ENCODE data around the gene TXLNB.
A peak's percentile ranks its signal among the peaks of the same experiment; 100 is the strongest.

TXLNB gene

GRCh38 chr6:139250296-139251044 lies 41.3 kb downstream of the TXLNB start:
- Histone ChIP-seq H3K27me3 (ENCODE audit: control insufficient read depth in 1 of 2, insufficient read depth in 2 of 2, low read length in 2 of 2) (no peaks in the 10 kb centered on the region), H3K27ac (ENCODE audit: low read length) (peak overlapping the region; percentile 6), H3K9me3 (ENCODE audit: control insufficient read depth in 2 of 2, low read length in 2 of 2) (no peaks in the 10 kb centered on the region), H3K4me3 (ENCODE audit: low read length in 2 of 2) (no peak overlapping the region), H3K9ac (ENCODE audit: low read length in 2 of 2) (no peak overlapping the region), H3K36me3 (ENCODE audit: control insufficient read depth in 2 of 2, insufficient read depth in 2 of 2, low read length in 2 of 2) (no peaks in the 10 kb centered on the region), H3K4me1 (ENCODE audit: control insufficient read depth, insufficient read depth, low read length) (peaks cover 20% of the 10 kb centered on the region)

DNA sequence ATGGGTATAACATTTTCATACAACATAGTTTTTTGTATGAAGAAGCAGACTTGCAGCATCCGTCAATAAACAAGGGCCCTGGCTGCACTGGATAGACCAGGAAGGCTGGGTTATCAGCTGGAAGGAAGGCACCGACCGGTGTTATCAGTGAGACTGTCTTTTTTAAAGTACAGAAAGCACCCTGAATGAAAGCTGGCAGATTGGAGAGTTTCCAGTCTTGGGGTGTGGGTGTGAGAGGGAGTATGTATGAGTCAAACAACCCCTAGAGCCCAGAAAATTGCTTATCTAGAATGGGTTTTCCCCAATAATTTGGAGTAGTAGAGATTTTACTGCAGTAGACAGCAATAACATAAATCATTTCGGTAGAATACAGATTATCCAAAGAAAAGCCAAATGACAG lies 42.4 kb downstream of the TXLNB start:
- H3K36me3 ChIP-seq (ENCODE audit: control insufficient read depth in 2 of 2, insufficient read depth in 2 of 2, low read length in 2 of 2): no peaks in the 10 kb centered on the region
- H3K27me3 ChIP-seq (ENCODE audit: control insufficient read depth in 1 of 2, insufficient read depth in 2 of 2, low read length in 2 of 2): no peaks in the 10 kb centered on the region
- H3K9ac ChIP-seq (ENCODE audit: low read length in 2 of 2): no peak overlapping the region
- H3K27ac ChIP-seq (ENCODE audit: low read length): no peak overlapping the region
- no peak overlapping the region for H3K4me3 ChIP-seq (ENCODE audit: low read length in 2 of 2)
- H3K9me3 ChIP-seq (ENCODE audit: control insufficient read depth in 2 of 2, low read length in 2 of 2): no peaks in the 10 kb centered on the region
- peaks cover 19% of the 10 kb centered on the region for H3K4me1 ChIP-seq (ENCODE audit: control insufficient read depth, insufficient read depth, low read length)

GRCh38 chr6:139248911-139249310 lies 42.9 kb downstream of the TXLNB start:
- Histone ChIP-seq H3K9ac (ENCODE audit: low read length in 2 of 2) (no peak overlapping the region), H3K4me1 (ENCODE audit: control insufficient read depth, insufficient read depth, low read length) (peaks cover 17% of the 10 kb centered on the region), H3K9me3 (ENCODE audit: control insufficient read depth in 2 of 2, low read length in 2 of 2) (no peaks in the 10 kb centered on the region), H3K36me3 (ENCODE audit: control insufficient read depth in 2 of 2, insufficient read depth in 2 of 2, low read length in 2 of 2) (no peaks in the 10 kb centered on the region), H3K4me3 (ENCODE audit: low read length in 2 of 2) (no peak overlapping the region), H3K27ac (ENCODE audit: low read length) (no peak overlapping the region), H3K27me3 (ENCODE audit: control insufficient read depth in 1 of 2, insufficient read depth in 2 of 2, low read length in 2 of 2) (no peaks in the 10 kb centered on the region)

- no peaks in the 10 kb centered on the region for H3K36me3 ChIP-seq (ENCODE audit: control insufficient read depth in 2 of 2, insufficient read depth in 2 of 2, low read length in 2 of 2)
- H3K9me3 ChIP-seq (ENCODE audit: control insufficient read depth in 2 of 2, low read length in 2 of 2): no peaks in the 10 kb centered on the region
- no peak overlapping the region for H3K27ac ChIP-seq (ENCODE audit: low read length)
- no peaks in the 10 kb centered on the region for H3K27me3 ChIP-seq (ENCODE audit: control insufficient read depth in 1 of 2, insufficient read depth in 2 of 2, low read length in 2 of 2)
- H3K9ac ChIP-seq (ENCODE audit: low read length in 2 of 2): no peak overlapping the region
- peaks cover 17% of the 10 kb centered on the region for H3K4me1 ChIP-seq (ENCODE audit: control insufficient read depth, insufficient read depth, low read length)
- H3K4me3 ChIP-seq (ENCODE audit: low read length in 2 of 2): no peak overlapping the region
These were observed 44.2 kb downstream of the TXLNB start for GRCh38 chr6:139247618-139248017.

DNA sequence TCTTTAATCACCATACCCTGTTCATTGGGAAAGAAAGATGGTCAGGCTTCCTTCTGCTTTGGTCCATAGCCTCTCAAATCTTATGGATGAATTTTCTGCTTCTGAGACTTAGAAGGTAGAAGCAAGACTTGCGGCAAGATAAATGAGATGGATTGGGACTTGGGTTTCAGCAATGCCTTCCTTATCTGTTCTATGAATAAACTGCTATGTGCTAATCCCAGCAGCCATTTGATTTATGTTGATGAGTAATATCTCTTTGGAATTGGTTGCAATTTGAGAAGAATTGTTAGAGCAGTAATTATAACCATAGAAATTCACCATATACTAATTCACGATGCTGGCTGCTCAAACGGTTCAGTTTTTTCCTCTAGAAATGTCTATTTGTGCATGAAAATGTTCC lies 48.3 kb downstream of the TXLNB start:
- H3K4me1 ChIP-seq (ENCODE audit: control insufficient read depth, insufficient read depth, low read length): peaks cover 12% of the 10 kb centered on the region
- H3K27me3 ChIP-seq (ENCODE audit: control insufficient read depth in 1 of 2, insufficient read depth in 2 of 2, low read length in 2 of 2): no peaks in the 10 kb centered on the region
- H3K36me3 ChIP-seq (ENCODE audit: control insufficient read depth in 2 of 2, insufficient read depth in 2 of 2, low read length in 2 of 2): no peaks in the 10 kb centered on the region
- no peaks in the 10 kb centered on the region for H3K9me3 ChIP-seq (ENCODE audit: control insufficient read depth in 2 of 2, low read length in 2 of 2)
- H3K9ac ChIP-seq (ENCODE audit: low read length in 2 of 2): no peak overlapping the region
- H3K27ac ChIP-seq (ENCODE audit: low read length): no peak overlapping the region
- no peak overlapping the region for H3K4me3 ChIP-seq (ENCODE audit: low read length in 2 of 2)

DNA sequence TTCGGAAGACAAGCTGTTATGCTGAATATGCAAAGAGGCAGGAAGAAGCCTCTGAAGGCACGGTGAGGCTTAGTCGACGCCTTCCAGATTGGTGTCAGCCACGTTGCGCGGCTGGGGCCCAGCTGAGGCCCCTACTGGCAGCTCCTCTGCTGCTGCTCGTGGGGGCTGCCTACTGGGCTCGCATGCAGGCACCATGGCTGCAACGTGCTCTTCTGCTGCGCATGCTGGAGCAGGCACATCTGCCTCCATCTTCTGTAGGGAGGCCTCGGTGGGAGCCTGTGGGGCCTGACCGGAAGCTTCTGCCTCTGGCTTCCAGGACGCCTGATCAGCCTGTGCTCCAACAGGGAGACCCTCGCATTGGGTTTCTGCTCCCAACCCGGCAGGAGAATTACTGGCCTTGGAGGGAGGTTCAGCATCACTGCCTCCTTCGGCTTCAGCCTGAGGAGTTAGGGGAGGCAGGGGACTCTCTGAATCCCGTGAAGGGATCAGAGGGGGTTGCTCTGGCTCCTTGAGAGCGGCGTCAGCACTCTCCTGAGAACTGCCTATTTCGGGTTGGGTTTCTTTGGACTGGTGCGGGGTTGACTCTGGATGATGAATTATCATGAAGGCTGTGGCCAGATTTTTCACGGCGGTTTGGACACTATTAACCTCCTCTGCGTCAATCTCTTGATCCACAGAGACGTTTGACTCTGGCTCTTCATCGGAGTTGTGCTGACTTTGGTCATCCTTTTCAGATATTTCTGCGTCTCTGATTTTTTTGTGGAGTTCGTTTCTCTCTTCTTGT lies 49.1 kb downstream of the TXLNB start:
- H3K9me3 ChIP-seq (ENCODE audit: control insufficient read depth in 2 of 2, low read length in 2 of 2): no peaks in the 10 kb centered on the region
- no peak overlapping the region for H3K9ac ChIP-seq (ENCODE audit: low read length in 2 of 2)
- peaks cover 12% of the 10 kb centered on the region for H3K4me1 ChIP-seq (ENCODE audit: control insufficient read depth, insufficient read depth, low read length)
- H3K27ac ChIP-seq (ENCODE audit: low read length): no peak overlapping the region
- no peaks in the 10 kb centered on the region for H3K36me3 ChIP-seq (ENCODE audit: control insufficient read depth in 2 of 2, insufficient read depth in 2 of 2, low read length in 2 of 2)
- no peaks in the 10 kb centered on the region for H3K27me3 ChIP-seq (ENCODE audit: control insufficient read depth in 1 of 2, insufficient read depth in 2 of 2, low read length in 2 of 2)
- H3K4me3 ChIP-seq (ENCODE audit: low read length in 2 of 2): no peak overlapping the region

DNA sequence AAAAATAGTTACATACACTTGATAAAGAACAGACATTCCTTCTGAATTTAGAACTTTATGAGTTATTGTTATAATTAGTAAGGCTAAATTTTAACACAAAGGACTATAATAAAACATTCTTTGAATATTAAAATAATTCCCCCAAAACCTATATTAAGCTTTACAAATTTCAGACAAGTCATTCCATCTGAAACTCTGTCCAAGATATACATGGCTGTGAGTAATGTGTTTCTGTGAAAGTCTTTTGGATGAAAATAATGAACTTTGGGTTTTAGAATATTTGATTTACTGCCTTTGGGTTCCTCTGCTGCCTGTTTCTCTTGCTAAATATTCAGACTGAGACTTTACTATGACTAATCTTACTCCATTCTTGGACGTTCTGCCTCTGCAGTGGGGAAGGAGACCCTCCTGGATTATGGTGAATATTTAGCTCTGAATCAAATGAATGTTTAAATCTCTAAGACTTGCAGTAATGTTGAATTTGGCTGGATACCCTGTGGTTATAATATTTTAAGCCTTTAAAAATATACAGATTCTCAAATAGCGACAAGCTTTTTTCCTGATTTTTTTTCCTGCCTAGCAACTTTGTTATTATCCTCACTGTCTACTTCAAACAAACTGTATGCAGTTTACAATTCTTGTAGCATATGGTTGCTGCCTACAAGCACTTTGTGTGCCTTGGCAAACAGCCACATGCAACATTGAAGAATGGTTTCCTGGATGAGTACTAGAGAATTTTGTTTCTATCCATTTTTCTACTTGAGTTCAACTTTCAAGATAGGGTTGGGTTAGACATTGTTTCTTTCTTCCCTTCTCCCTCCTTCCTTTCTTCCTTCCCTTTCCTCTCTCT lies 51.4 kb downstream of the TXLNB start:
- Histone ChIP-seq H3K27me3 (ENCODE audit: control insufficient read depth in 1 of 2, insufficient read depth in 2 of 2, low read length in 2 of 2) (no peaks in the 10 kb centered on the region), H3K36me3 (ENCODE audit: control insufficient read depth in 2 of 2, insufficient read depth in 2 of 2, low read length in 2 of 2) (no peaks in the 10 kb centered on the region), H3K9ac (ENCODE audit: low read length in 2 of 2) (peak overlapping the region in 1 of 2 donors; percentile 51), H3K9me3 (ENCODE audit: control insufficient read depth in 2 of 2, low read length in 2 of 2) (no peaks in the 10 kb centered on the region), H3K27ac (ENCODE audit: low read length) (no peak overlapping the region), H3K4me3 (ENCODE audit: low read length in 2 of 2) (no peak overlapping the region), H3K4me1 (ENCODE audit: control insufficient read depth, insufficient read depth, low read length) (peaks cover 12% of the 10 kb centered on the region)

DNA sequence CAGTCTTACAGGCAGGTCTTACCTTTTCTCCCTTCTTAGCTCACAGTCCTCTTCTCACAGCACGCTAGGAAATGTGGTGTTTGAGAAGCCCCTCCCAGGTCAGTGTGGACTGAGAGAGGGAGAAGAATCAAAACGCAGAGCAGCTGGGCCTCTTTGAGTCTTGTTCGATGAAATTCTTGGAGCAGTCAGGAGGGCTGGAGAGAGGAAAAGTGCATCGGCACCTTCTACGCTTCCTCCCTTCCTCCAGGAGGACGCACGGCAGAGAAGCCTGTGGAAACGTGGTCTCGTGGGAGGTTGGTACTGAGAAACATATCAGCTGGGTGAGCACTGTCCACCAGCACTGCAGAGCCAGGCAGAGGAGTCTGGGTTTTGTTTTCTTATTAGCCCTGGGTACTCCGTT lies 52.7 kb downstream of the TXLNB start:
- Histone ChIP-seq H3K4me3 (ENCODE audit: low read length in 2 of 2) (peak overlapping the region in 1 of 2 donors; percentile 47), H3K9ac (ENCODE audit: low read length in 2 of 2) (peak overlapping the region in 1 of 2 donors; percentile 22), H3K27ac (ENCODE audit: low read length) (no peak overlapping the region), H3K36me3 (ENCODE audit: control insufficient read depth in 2 of 2, insufficient read depth in 2 of 2, low read length in 2 of 2) (no peaks in the 10 kb centered on the region), H3K27me3 (ENCODE audit: control insufficient read depth in 1 of 2, insufficient read depth in 2 of 2, low read length in 2 of 2) (no peaks in the 10 kb centered on the region), H3K4me1 (ENCODE audit: control insufficient read depth, insufficient read depth, low read length) (peaks cover 12% of the 10 kb centered on the region), H3K9me3 (ENCODE audit: control insufficient read depth in 2 of 2, low read length in 2 of 2) (no peaks in the 10 kb centered on the region)

DNA sequence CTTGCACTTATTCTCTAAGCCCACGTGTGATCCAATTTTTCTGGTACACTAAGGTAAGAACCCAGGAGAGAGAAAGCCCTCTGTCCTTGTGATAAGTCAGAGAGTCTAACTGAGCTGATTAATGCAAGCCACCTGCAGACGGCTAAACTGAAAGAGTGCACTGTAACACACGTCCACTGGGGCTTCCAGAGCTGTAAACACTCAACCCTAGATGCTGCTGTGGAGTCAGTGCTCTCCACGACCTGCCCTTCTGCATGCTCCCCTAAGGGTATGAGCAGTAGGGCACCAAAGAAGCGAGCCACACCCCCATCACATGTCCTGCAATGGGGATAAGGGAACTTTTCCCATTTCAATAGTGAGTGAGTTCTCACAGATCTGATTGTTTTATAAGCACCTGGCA lies 55.7 kb downstream of the TXLNB start:
- Histone ChIP-seq H3K9me3 (ENCODE audit: control insufficient read depth in 2 of 2, low read length in 2 of 2) (no peaks in the 10 kb centered on the region), H3K27ac (ENCODE audit: low read length) (no peak overlapping the region), H3K4me3 (ENCODE audit: low read length in 2 of 2) (no peak overlapping the region), H3K36me3 (ENCODE audit: control insufficient read depth in 2 of 2, insufficient read depth in 2 of 2, low read length in 2 of 2) (no peaks in the 10 kb centered on the region), H3K27me3 (ENCODE audit: control insufficient read depth in 1 of 2, insufficient read depth in 2 of 2, low read length in 2 of 2) (no peaks in the 10 kb centered on the region), H3K4me1 (ENCODE audit: control insufficient read depth, insufficient read depth, low read length) (peaks cover 12% of the 10 kb centered on the region), H3K9ac (ENCODE audit: low read length in 2 of 2) (no peak overlapping the region)

DNA sequence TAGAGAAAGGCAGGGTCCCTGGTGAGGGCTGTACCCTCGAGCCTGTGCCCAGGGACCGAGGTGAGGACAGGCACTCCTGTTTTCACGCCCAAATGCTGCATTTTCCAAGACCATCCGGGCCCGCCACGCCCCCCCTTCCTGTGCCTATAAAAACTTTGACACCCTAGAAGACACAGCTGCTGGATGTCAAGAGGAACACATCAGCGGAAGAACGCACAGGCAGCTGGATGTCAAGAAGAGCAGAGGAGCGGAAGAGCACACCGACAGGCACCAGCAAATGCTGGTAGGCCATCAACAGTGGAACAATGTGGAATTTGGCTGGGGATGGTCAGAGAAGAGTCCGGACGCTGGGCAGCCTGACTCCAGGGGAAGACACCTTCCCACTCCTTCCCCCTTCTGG lies 56.1 kb downstream of the TXLNB start:
- Histone ChIP-seq H3K27ac (ENCODE audit: low read length) (no peak overlapping the region), H3K4me3 (ENCODE audit: low read length in 2 of 2) (no peak overlapping the region), H3K36me3 (ENCODE audit: control insufficient read depth in 2 of 2, insufficient read depth in 2 of 2, low read length in 2 of 2) (no peaks in the 10 kb centered on the region), H3K9ac (ENCODE audit: low read length in 2 of 2) (no peak overlapping the region), H3K27me3 (ENCODE audit: control insufficient read depth in 1 of 2, insufficient read depth in 2 of 2, low read length in 2 of 2) (no peaks in the 10 kb centered on the region), H3K4me1 (ENCODE audit: control insufficient read depth, insufficient read depth, low read length) (peaks cover 12% of the 10 kb centered on the region), H3K9me3 (ENCODE audit: control insufficient read depth in 2 of 2, low read length in 2 of 2) (no peaks in the 10 kb centered on the region)
